ENCODE results near the gene PCCA.

Gene PCCA

DNA sequence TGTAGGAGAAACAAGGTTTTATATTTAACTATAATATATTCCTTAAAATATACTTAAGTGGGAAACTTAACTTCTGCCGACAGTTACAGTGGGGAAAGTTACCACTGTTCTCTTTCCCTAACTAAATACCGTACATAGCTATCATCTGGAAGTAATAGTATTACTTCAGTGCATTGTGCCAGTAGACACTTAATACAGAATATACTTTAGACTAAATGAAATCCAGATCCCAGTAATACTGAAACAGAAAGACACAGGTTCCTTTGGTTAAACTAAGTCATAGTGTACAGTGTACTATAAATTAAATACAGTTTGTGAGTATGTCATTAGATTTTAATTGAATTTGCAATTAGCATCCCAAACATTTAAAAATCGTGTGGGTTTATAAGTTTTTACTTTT, 107.5 kb downstream of the PCCA start:
- Histone ChIP-seq H3K27me3 (ENCODE audit: low read depth, low read length) (no peaks in the 10 kb centered on the region), H3K9me3 (ENCODE audit: insufficient read depth, low read length) (no peaks in the 10 kb centered on the region), H3K4me1 (ENCODE audit: low read length) (peaks cover 4% of the 10 kb centered on the region; the same call in 1 of the 2 replicates), H3K4me2 (ENCODE audit: low read length) (no peak overlapping the region), H3K79me2 (ENCODE audit: low read length) (no peaks in the 10 kb centered on the region), H3K36me3 (replicated peaks; ENCODE audit: low read depth, low read length) (no peaks in the 10 kb centered on the region), H4K20me1 (ENCODE audit: insufficient read depth, low read length) (no peaks in the 10 kb centered on the region), H3K27ac (ENCODE audit: low read length) (no peak overlapping the region), H3K9ac (ENCODE audit: low read length) (no peak overlapping the region), H3K4me3 (ENCODE audit: low read length) (no peak overlapping the region), H2AFZ (ENCODE audit: low read depth, low read length) (no peak overlapping the region)
- TF ChIP-seq, protein P1, sequence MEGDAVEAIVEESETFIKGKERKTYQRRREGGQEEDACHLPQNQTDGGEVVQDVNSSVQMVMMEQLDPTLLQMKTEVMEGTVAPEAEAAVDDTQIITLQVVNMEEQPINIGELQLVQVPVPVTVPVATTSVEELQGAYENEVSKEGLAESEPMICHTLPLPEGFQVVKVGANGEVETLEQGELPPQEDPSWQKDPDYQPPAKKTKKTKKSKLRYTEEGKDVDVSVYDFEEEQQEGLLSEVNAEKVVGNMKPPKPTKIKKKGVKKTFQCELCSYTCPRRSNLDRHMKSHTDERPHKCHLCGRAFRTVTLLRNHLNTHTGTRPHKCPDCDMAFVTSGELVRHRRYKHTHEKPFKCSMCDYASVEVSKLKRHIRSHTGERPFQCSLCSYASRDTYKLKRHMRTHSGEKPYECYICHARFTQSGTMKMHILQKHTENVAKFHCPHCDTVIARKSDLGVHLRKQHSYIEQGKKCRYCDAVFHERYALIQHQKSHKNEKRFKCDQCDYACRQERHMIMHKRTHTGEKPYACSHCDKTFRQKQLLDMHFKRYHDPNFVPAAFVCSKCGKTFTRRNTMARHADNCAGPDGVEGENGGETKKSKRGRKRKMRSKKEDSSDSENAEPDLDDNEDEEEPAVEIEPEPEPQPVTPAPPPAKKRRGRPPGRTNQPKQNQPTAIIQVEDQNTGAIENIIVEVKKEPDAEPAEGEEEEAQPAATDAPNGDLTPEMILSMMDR (IDR thresholded peaks at IDR 0.05; ENCODE audit: low read depth, low read length) = no peak
- no peak for TF ChIP-seq EZH2phosphoT487 (IDR thresholded peaks at IDR 0.05; ENCODE audit: low read depth)

- H2AFZ ChIP-seq (ENCODE audit: low read depth, low read length) = no peak overlapping the region
- H4K20me1 ChIP-seq (ENCODE audit: insufficient read depth, low read length) = no peaks in the 10 kb centered on the region
- no peaks in the 10 kb centered on the region for H3K36me3 ChIP-seq (replicated peaks; ENCODE audit: low read depth, low read length)
- peaks cover 4% of the 10 kb centered on the region; the same call in 1 of the 2 replicates for H3K4me1 ChIP-seq (ENCODE audit: low read length)
- no peak overlapping the region for H3K4me3 ChIP-seq (ENCODE audit: low read length)
- H3K9ac ChIP-seq (ENCODE audit: low read length) = no peak overlapping the region
- H3K4me2 ChIP-seq (ENCODE audit: low read length) = no peak overlapping the region
- no peaks in the 10 kb centered on the region for H3K27me3 ChIP-seq (ENCODE audit: low read depth, low read length)
- no peaks in the 10 kb centered on the region for H3K9me3 ChIP-seq (ENCODE audit: insufficient read depth, low read length)
- H3K27ac ChIP-seq (ENCODE audit: low read length) = no peak overlapping the region
- TF ChIP-seq, protein P1 (IDR thresholded peaks at IDR 0.05; ENCODE audit: low read depth, low read length) = no peak
- no peak for TF ChIP-seq EZH2phosphoT487 (IDR thresholded peaks at IDR 0.05; ENCODE audit: low read depth)
- H3K79me2 ChIP-seq (ENCODE audit: low read length) = no peaks in the 10 kb centered on the region
Measured at GRCh38 chr13:100197116-100197515, 108.2 kb downstream of the PCCA start.

GRCh38 chr13:100197591-100198365, 108.9 kb downstream of the PCCA start:
- Histone ChIP-seq H3K27me3 (ENCODE audit: low read depth, low read length) (no peaks in the 10 kb centered on the region), H4K20me1 (ENCODE audit: insufficient read depth, low read length) (no peaks in the 10 kb centered on the region), H3K4me2 (ENCODE audit: low read length) (no peak overlapping the region), H3K27ac (ENCODE audit: low read length) (no peak overlapping the region), H3K9ac (ENCODE audit: low read length) (no peak overlapping the region), H3K36me3 (replicated peaks; ENCODE audit: low read depth, low read length) (no peaks in the 10 kb centered on the region), H3K9me3 (ENCODE audit: insufficient read depth, low read length) (no peaks in the 10 kb centered on the region), H2AFZ (ENCODE audit: low read depth, low read length) (no peak overlapping the region), H3K4me1 (ENCODE audit: low read length) (peaks cover 4% of the 10 kb centered on the region; the same call in 1 of the 2 replicates), H3K4me3 (ENCODE audit: low read length) (no peak overlapping the region), H3K79me2 (ENCODE audit: low read length) (no peaks in the 10 kb centered on the region)
- TF ChIP-seq, protein P1 (IDR thresholded peaks at IDR 0.05; ENCODE audit: low read depth, low read length) = no peak
- TF ChIP-seq EZH2phosphoT487 (IDR thresholded peaks at IDR 0.05; ENCODE audit: low read depth) = no peak

GRCh38 chr13:100203696-100204367, 114.9 kb downstream of the PCCA start:
- no peaks in the 10 kb centered on the region for H3K36me3 ChIP-seq (replicated peaks; ENCODE audit: low read depth, low read length)
- no peak overlapping the region for H2AFZ ChIP-seq (ENCODE audit: low read depth, low read length)
- no peaks in the 10 kb centered on the region for H4K20me1 ChIP-seq (ENCODE audit: insufficient read depth, low read length)
- no peaks in the 10 kb centered on the region for H3K4me1 ChIP-seq (ENCODE audit: low read length)
- H3K27ac ChIP-seq (ENCODE audit: low read length) = no peak overlapping the region
- TF ChIP-seq EZH2phosphoT487 (IDR thresholded peaks at IDR 0.05; ENCODE audit: low read depth) = no peak
- TF ChIP-seq, protein P1 (IDR thresholded peaks at IDR 0.05; ENCODE audit: low read depth, low read length) = no peak
- no peaks in the 10 kb centered on the region for H3K79me2 ChIP-seq (ENCODE audit: low read length)
- no peak overlapping the region for H3K4me3 ChIP-seq (ENCODE audit: low read length)
- H3K9ac ChIP-seq (ENCODE audit: low read length) = no peak overlapping the region
- no peak overlapping the region for H3K4me2 ChIP-seq (ENCODE audit: low read length)
- H3K27me3 ChIP-seq (ENCODE audit: low read depth, low read length) = no peaks in the 10 kb centered on the region
- no peaks in the 10 kb centered on the region for H3K9me3 ChIP-seq (ENCODE audit: insufficient read depth, low read length)
